Cardiac muscle cell (in vitro differentiated cells and primary cell): ENCODE measurements around the gene SLIT1. TPM values are rescaled to one million over a fixed set of nuclear protein-coding genes. Genes with fewer than 3 reads are reported as not detected.

Experiments used
- DNase-seq, 2 donors: peaks; one replicate each; pipeline versions ENCODE4 v3.0.0 to v3.0.0-alpha.2; 2010 to 2017; ENCODE audit warnings: low read depth in 1 of 2, low spot score in 1 of 2
- H3K27ac ChIP-seq: fragments of 200-600 bp; sonication (generic); 2 replicates; pipeline ENCODE4 v1.5.1; 2016
- H3K27me3 ChIP-seq: fragments of 200-600 bp; sonication (generic); 2 replicates; pipeline ENCODE4 v1.6.0; 2016; ENCODE audit warnings: control low read depth
- H3K36me3 ChIP-seq: fragments of 200-600 bp; sonication (generic); 2 replicates; pipeline ENCODE4 v1.5.1; 2016; ENCODE audit warnings: control low read depth
- H3K4me1 ChIP-seq: fragments of 200-600 bp; sonication (generic); 2 replicates; pipeline ENCODE4 v1.8.1; 2017; ENCODE audit warnings: low read depth, mild to moderate bottlenecking, mixed run types
- H3K4me3 ChIP-seq: fragments of 200-600 bp; sonication (generic); 2 replicates; pipeline ENCODE4 v1.5.1; 2016; ENCODE audit warnings: mild to moderate bottlenecking
- H3K9me3 ChIP-seq: fragments of 200-600 bp; sonication (generic); 2 replicates; pipeline ENCODE4 v1.5.1; 2017; ENCODE audit warnings: low read depth, mild to moderate bottlenecking, control low read depth
- CTCF ChIP-seq: IDR thresholded peaks from 2 replicates; pipeline ENCODE4 v1.5.1; 2012; ENCODE audit warnings: low read depth, mild to moderate bottlenecking, low read length
- polyA plus RNA-seq: library from polyadenylated mRNA; unstranded; fragments of >200 nt; fragmentation: Nextera tagmentation; extraction: Ambion mirVana; gene quantifications from 2 replicates; pipeline ENCODE4 v1.2.1, GENCODE V29; 2016
- total RNA-seq: library from RNA; depleted of rRNA; stranded (reverse); fragments of >200 nt; gene quantifications from 2 replicates; pipeline ENCODE4 v1.2.3, GENCODE V29; 2016

Gene SLIT1
- total and polyA plus RNA-seq, 2 experiments from 2014 or later: 3.3 to 11.0 TPM

GRCh38 chr10:97076781-97077180, 109.0 kb downstream of the SLIT1 start:
- no peak for TF ChIP-seq CTCF
- no peaks in the 10 kb centered on the region for H3K4me1 ChIP-seq

GRCh38 chr10:97075961-97076525, 109.7 kb downstream of the SLIT1 start:
- DNase-seq: no peak
- H3K4me3 ChIP-seq: no peak overlapping the region
- H3K9me3 ChIP-seq: no peaks in the 10 kb centered on the region
- H3K36me3 ChIP-seq: no peaks in the 10 kb centered on the region
- no peaks in the 10 kb centered on the region for H3K4me1 ChIP-seq
- TF ChIP-seq CTCF: no peak
- peaks cover 2% of the 10 kb centered on the region for H3K27me3 ChIP-seq
- no peak overlapping the region for H3K27ac ChIP-seq

More at GRCh38 chr10:97076781-97077180, 109.0 kb downstream of the SLIT1 start:
- DNase-seq: no peak
- H3K27me3 ChIP-seq: peaks cover 2% of the 10 kb centered on the region
- H3K4me3 ChIP-seq: no peak overlapping the region
- H3K9me3 ChIP-seq: no peaks in the 10 kb centered on the region
- H3K36me3 ChIP-seq: no peaks in the 10 kb centered on the region
- no peak overlapping the region for H3K27ac ChIP-seq

GRCh38 chr10:97075421-97075820, 110.3 kb downstream of the SLIT1 start:
- H3K27me3 ChIP-seq: peaks cover 2% of the 10 kb centered on the region
- no peaks in the 10 kb centered on the region for H3K4me1 ChIP-seq
- H3K9me3 ChIP-seq: no peaks in the 10 kb centered on the region
- no peak overlapping the region for H3K27ac ChIP-seq
- DNase-seq: no peak
- TF ChIP-seq CTCF: no peak
- no peak overlapping the region for H3K4me3 ChIP-seq
- no peaks in the 10 kb centered on the region for H3K36me3 ChIP-seq

GRCh38 chr10:97074256-97075145, 111.3 kb downstream of the SLIT1 start:
- H3K4me3 ChIP-seq: no peak overlapping the region
- H3K4me1 ChIP-seq: no peaks in the 10 kb centered on the region
- no peaks in the 10 kb centered on the region for H3K36me3 ChIP-seq
- H3K27ac ChIP-seq: no peak overlapping the region
- H3K9me3 ChIP-seq: no peaks in the 10 kb centered on the region
- no peak for DNase-seq
- TF ChIP-seq CTCF: no peak
- peaks cover 2% of the 10 kb centered on the region for H3K27me3 ChIP-seq

- Histone ChIP-seq H3K36me3 (no peaks in the 10 kb centered on the region), H3K27ac (no peak overlapping the region), H3K4me1 (no peaks in the 10 kb centered on the region), H3K27me3 (peaks cover 2% of the 10 kb centered on the region), H3K4me3 (no peak overlapping the region), H3K9me3 (no peaks in the 10 kb centered on the region)
- peak; percentile 93 for TF ChIP-seq CTCF
- DNase-seq: peak; percentile 82 to 85
Observed at GRCh38 chr10:97072851-97073665, 112.7 kb downstream of the SLIT1 start.
